Measurements from ENCODE around the gene FZD8. TPM values are rescaled to one million over a fixed set of nuclear protein-coding genes. Genes with fewer than 3 reads are reported as not detected.

FZD8 gene
- polyA plus RNA-seq, 3 donors: 0.04 to 0.24 TPM; not detected in 1

GRCh38 chr10:35613597-35614226 lies 28.4 kb downstream of the FZD8 start:
- TF ChIP-seq CTCF (IDR thresholded peaks at IDR 0.05): no peak
- no peak overlapping the region for H3K27ac Mint-ChIP-seq

GRCh38 chr10:35613107-35613440 lies 29.0 kb downstream of the FZD8 start:
- H3K27ac Mint-ChIP-seq: no peak overlapping the region
- Histone ChIP-seq H3K79me2 (ENCODE audit: insufficient read depth, low read length) (no peaks in the 10 kb centered on the region), H3K4me3 (replicated peaks in 1 of 3; ENCODE audit: low read depth in 2 of 3, low read length in 3 of 3) (no peak overlapping the region), H4K20me1 (ENCODE audit: insufficient read depth, low read length) (no peaks in the 10 kb centered on the region), H3K27ac (ENCODE audit: low read depth in 1 of 2, low read length in 2 of 2) (no peak overlapping the region), H3K9ac (ENCODE audit: insufficient read depth, low read length, poor library complexity, severe bottlenecking) (no peak overlapping the region), H3K4me2 (replicated peaks; ENCODE audit: extremely low read depth, low read length, poor library complexity, severe bottlenecking) (no peak overlapping the region), H2AFZ (ENCODE audit: insufficient read depth, low read depth, low read length, poor library complexity, severe bottlenecking) (no peak overlapping the region), H3K9me3 (replicated peaks in 1 of 2; ENCODE audit: control insufficient read depth in 1 of 2, insufficient read depth in 1 of 2, low read length in 2 of 2) (peaks cover 3 to 12% of the 10 kb centered on the region in 2 donors), H3K27me3 (ENCODE audit: control insufficient read depth in 2 of 2, insufficient read depth in 2 of 2, low read length in 2 of 2) (peaks cover 4 to 10% of the 10 kb centered on the region in 2 donors), H3K4me1 (ENCODE audit: control insufficient read depth in 1 of 2, insufficient read depth in 2 of 2, low read length in 2 of 2) (peaks cover 2% of the 10 kb centered on the region in 2 donors), H3K36me3 (replicated peaks in 1 of 2; ENCODE audit: control insufficient read depth in 1 of 2, insufficient read depth in 2 of 2, low read length in 2 of 2) (no peaks in the 10 kb centered on the region)
- no peak overlapping the region for H3K4me3 Mint-ChIP-seq
- WGBS (ENCODE audit: insufficient coverage): no CpG with 5 or more reads among the region's 2 CpGs
- DNase-seq: no peak
- H3K27me3 Mint-ChIP-seq (ENCODE audit: low read depth in 3 of 3): peaks cover 30 to 33% (median 32%) of the 10 kb centered on the region in 3 donors
- H3K36me3 Mint-ChIP-seq: no peaks in the 10 kb centered on the region
- peaks cover 3 to 17% (median 16%) of the 10 kb centered on the region in 7 donors for H3K9me3 Mint-ChIP-seq
- H3K4me1 Mint-ChIP-seq: no peaks in the 10 kb centered on the region
- intact Hi-C loops (cut with micrococcal nuclease): no loop called here
- TF ChIP-seq CTCF (IDR thresholded peaks at IDR 0.05): no peak

More at GRCh38 chr10:35613597-35614226, 28.4 kb downstream of the FZD8 start:
- peaks cover 3 to 6% of the 10 kb centered on the region in 2 donors for H3K9me3 ChIP-seq (replicated peaks in 1 of 2; ENCODE audit: control insufficient read depth in 1 of 2, insufficient read depth in 1 of 2, low read length in 2 of 2)
- Mint-ChIP-seq H3K4me3 (no peak overlapping the region), H3K27me3 (ENCODE audit: low read depth in 3 of 3) (peaks cover 25 to 28% (median 27%) of the 10 kb centered on the region in 3 donors), H3K9me3 (peaks cover 3 to 16% (median 12%) of the 10 kb centered on the region in 7 donors), H3K4me1 (no peaks in the 10 kb centered on the region), H3K36me3 (no peaks in the 10 kb centered on the region)
- no peaks in the 10 kb centered on the region for H3K36me3 ChIP-seq (replicated peaks in 1 of 2; ENCODE audit: control insufficient read depth in 1 of 2, insufficient read depth in 2 of 2, low read length in 2 of 2)
- no peak overlapping the region for H3K27ac ChIP-seq (ENCODE audit: low read depth in 1 of 2, low read length in 2 of 2)
- intact Hi-C loops (cut with micrococcal nuclease): no loop called here
- H3K4me2 ChIP-seq (replicated peaks; ENCODE audit: extremely low read depth, low read length, poor library complexity, severe bottlenecking): no peak overlapping the region
- H2AFZ ChIP-seq (ENCODE audit: insufficient read depth, low read depth, low read length, poor library complexity, severe bottlenecking): no peak overlapping the region
- H3K9ac ChIP-seq (ENCODE audit: insufficient read depth, low read length, poor library complexity, severe bottlenecking): no peak overlapping the region
- 71% methylated on average over 2 of the region's 8 CpGs for whole genome bisulfite sequencing (ENCODE audit: insufficient coverage)
- no peaks in the 10 kb centered on the region for H4K20me1 ChIP-seq (ENCODE audit: insufficient read depth, low read length)
- no peak for DNase-seq
- no peaks in the 10 kb centered on the region for H3K4me1 ChIP-seq (ENCODE audit: control insufficient read depth in 1 of 2, insufficient read depth in 2 of 2, low read length in 2 of 2)
- no peak overlapping the region for H3K4me3 ChIP-seq (replicated peaks in 1 of 3; ENCODE audit: low read depth in 2 of 3, low read length in 3 of 3)
- no peaks in the 10 kb centered on the region for H3K79me2 ChIP-seq (ENCODE audit: insufficient read depth, low read length)
- peaks cover 4% of the 10 kb centered on the region in 2 donors for H3K27me3 ChIP-seq (ENCODE audit: control insufficient read depth in 2 of 2, insufficient read depth in 2 of 2, low read length in 2 of 2)
